ENCODE results near the gene MPO. TPM values are rescaled to one million over a fixed set of nuclear protein-coding genes. Genes with fewer than 3 reads are reported as not detected.

MPO gene
- total RNA-seq, 4 donors from 2014 or later = not detected

DNA sequence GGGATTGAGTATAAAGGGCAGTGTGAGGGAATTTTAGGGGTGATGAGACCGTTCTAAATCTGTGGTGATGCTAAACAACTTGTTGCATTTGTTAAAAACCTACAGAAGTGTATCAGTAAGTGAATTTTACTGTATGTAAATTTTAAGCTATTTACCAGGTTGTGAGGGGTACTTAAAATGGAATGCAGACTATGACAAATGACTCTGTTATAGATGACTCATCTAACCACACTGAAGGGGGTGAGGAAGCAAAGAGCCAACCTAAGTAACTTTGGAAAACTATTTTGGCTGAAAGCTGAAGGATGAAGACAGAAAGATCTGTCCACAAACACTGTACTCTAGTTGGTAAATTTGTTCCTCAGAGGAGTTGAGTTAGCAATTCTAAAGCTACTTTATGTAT, 56.4 kb downstream of the MPO start:
- TF ChIP-seq, protein P1, sequence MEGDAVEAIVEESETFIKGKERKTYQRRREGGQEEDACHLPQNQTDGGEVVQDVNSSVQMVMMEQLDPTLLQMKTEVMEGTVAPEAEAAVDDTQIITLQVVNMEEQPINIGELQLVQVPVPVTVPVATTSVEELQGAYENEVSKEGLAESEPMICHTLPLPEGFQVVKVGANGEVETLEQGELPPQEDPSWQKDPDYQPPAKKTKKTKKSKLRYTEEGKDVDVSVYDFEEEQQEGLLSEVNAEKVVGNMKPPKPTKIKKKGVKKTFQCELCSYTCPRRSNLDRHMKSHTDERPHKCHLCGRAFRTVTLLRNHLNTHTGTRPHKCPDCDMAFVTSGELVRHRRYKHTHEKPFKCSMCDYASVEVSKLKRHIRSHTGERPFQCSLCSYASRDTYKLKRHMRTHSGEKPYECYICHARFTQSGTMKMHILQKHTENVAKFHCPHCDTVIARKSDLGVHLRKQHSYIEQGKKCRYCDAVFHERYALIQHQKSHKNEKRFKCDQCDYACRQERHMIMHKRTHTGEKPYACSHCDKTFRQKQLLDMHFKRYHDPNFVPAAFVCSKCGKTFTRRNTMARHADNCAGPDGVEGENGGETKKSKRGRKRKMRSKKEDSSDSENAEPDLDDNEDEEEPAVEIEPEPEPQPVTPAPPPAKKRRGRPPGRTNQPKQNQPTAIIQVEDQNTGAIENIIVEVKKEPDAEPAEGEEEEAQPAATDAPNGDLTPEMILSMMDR (IDR thresholded peaks at IDR 0.05) = no peak
- TF ChIP-seq POLR2AphosphoS5 (IDR thresholded peaks at IDR 0.05) (no peak), POLR2A (IDR thresholded peaks at IDR 0.05) (no peak), EP300 (IDR thresholded peaks at IDR 0.05) (no peak)
- whole genome bisulfite sequencing = 56% methylated on average over 1 of the region's 1 CpG
- no peaks in the 10 kb centered on the region for H3K36me3 ChIP-seq

More for the DNA sequence above, 56.4 kb downstream of the MPO start:
- Histone ChIP-seq H3K4me3 (no peak overlapping the region), H3K27me3 (no peaks in the 10 kb centered on the region), H3K4me1 (peaks cover 7% of the 10 kb centered on the region), H3K9me3 (no peaks in the 10 kb centered on the region), H3K27ac (no peak overlapping the region)
- DNase-seq (ENCODE audit: low spot score in 2 of 2) = no peak

Other genes with a start within 250 kb of the MPO start
- 10 to 100 TPM; 14.6 to 22.4 (median 16.5) TPM for gene DYNLL2, start 197.5 kb downstream of the MPO start, total RNA-seq
- not detected for gene OR4D1, start 132.6 kb downstream of the MPO start, total RNA-seq
- gene OR4D2, start 114.0 kb downstream of the MPO start, total RNA-seq = not detected
- gene EPX, start 88.2 kb downstream of the MPO start, total RNA-seq = under 1 TPM in 1 of 4 donors, not detected in 3; 0.25 TPM
- 10 to 100 TPM; 11.0 to 25.1 (median 17.2) TPM for gene MKS1, start 61.7 kb downstream of the MPO start, total RNA-seq
- under 1 TPM in 2 of 4 donors, not detected in 2; 0.19 to 0.23 TPM for gene LPO, start 42.4 kb downstream of the MPO start, total RNA-seq
- gene TSPOAP1, start 47.9 kb upstream of the MPO start, total RNA-seq = 10 to 100 TPM in 2 of 4 donors, 1 to 10 TPM in 2; 6.8 to 26.9 (median 12.4) TPM
- 10 to 100 TPM; 33.8 to 48.3 (median 40.3) TPM for gene SUPT4H1, start 71.3 kb upstream of the MPO start, total RNA-seq
- 10 to 100 TPM; 16.0 to 58.3 (median 21.5) TPM for gene RNF43, start 136.6 kb upstream of the MPO start, total RNA-seq
- not detected for gene HSF5, start 207.5 kb upstream of the MPO start, total RNA-seq
- 10 to 100 TPM; 31.7 to 66.0 (median 53.4) TPM for gene MTMR4, start 233.7 kb upstream of the MPO start, total RNA-seq